K562 (cell line): ENCODE data around the gene VWA7. TPM values are rescaled to one million over a fixed set of nuclear protein-coding genes. Genes with fewer than 3 reads are reported as not detected.
A peak's percentile ranks its signal among the peaks of the same experiment; 100 is the strongest.

Source experiments
- CHD2 ChIP-seq: IDR thresholded peaks from 2 replicates; pipeline ENCODE4 v1.6.1; 2011; ENCODE audit warnings: low read depth, low read length
- HDAC1 ChIP-seq, 2 experiments: fragments of 450-650 bp; IDR thresholded peaks; 2 replicates each; pipeline ENCODE4 v1.6.1; 2016 to 2017; ENCODE audit warnings: inconsistent platforms in 1 of 2, mild to moderate bottlenecking in 1 of 2, moderate library complexity in 1 of 2
- JUND ChIP-seq, 2 experiments: IDR thresholded peaks; 2 replicates in 1 of 2; 3 replicates in 1 of 2; pipeline ENCODE4 v1.6.1; 2011; ENCODE audit warnings: borderline replicate concordance in 2 of 2, low read depth in 2 of 2, low read length in 2 of 2, improper control_type of control experiment in 1 of 2, missing biosample characterization in 1 of 2, missing genetic modification characterization in 1 of 2, missing genetic modification reagents in 1 of 2
- MAFF ChIP-seq: IDR thresholded peaks from 2 replicates; pipeline ENCODE4 v1.6.1; 2012; ENCODE audit warnings: low read length, improper control_type of control experiment
- MAZ ChIP-seq, 2 experiments: fragments of 450-650 bp in 1 of 2; sonication (generic) in 1 of 2; formaldehyde crosslinking; IDR thresholded peaks in 1 of 2; conservative IDR thresholded peaks in 1 of 2; 2 replicates each; pipeline versions ENCODE4 v1.4.0 to v1.5.0; 2020; ENCODE audit warnings: mild to moderate bottlenecking in 1 of 2, missing genetic modification reagents in 1 of 2
- MTF1 ChIP-seq: fragments of 250-450 bp; sonication (Bioruptor Pico); IDR thresholded peaks from 2 replicates; pipeline ENCODE4 v1.9.0; 2021; ENCODE audit warnings: moderate library complexity, mild to moderate bottlenecking, inconsistent platforms, borderline replicate concordance
- NCOA6 ChIP-seq: fragments of 450-650 bp; IDR thresholded peaks from 2 replicates; pipeline ENCODE4 v1.6.1; 2017; ENCODE audit warnings: mild to moderate bottlenecking
- REST ChIP-seq, 2 experiments: fragments of 450-650 bp; formaldehyde crosslinking in 1 of 2; IDR thresholded peaks; 2 replicates each; pipeline versions ENCODE4 v1.4.0 to v1.6.1; 2014 to 2020; ENCODE audit warnings: mild to moderate bottlenecking in 2 of 2, borderline replicate concordance in 1 of 2, low read depth in 1 of 2
- RHOXF2B ChIP-seq: fragments of 250-450 bp; sonication (Bioruptor Pico); conservative IDR thresholded peaks from 2 replicates; pipeline ENCODE4 v1.5.1; 2021
- SAFB ChIP-seq: fragments of 200-400 bp; formaldehyde crosslinking; IDR thresholded peaks from 2 replicates; pipeline ENCODE4 v1.6.1; 2017; ENCODE audit warnings: low read depth, low read length, borderline replicate concordance
- SMARCA4 ChIP-seq: fragments of 450-650 bp; IDR thresholded peaks from 2 replicates; pipeline ENCODE4 v1.6.1; 2016
- ZBTB1 ChIP-seq: sonication (generic); formaldehyde crosslinking; IDR thresholded peaks from 2 replicates; pipeline ENCODE4 v1.8.1; 2023; ENCODE audit warnings: missing genetic modification reagents, low read depth, mild to moderate bottlenecking, borderline replicate concordance
- ZKSCAN3 ChIP-seq: fragments of 250-450 bp; sonication (Bioruptor Pico); IDR thresholded peaks from 2 replicates; pipeline ENCODE4 v1.4.0; 2020
- ZNF239 ChIP-seq: fragments of 250-450 bp; sonication (Bioruptor Pico); IDR thresholded peaks from 2 replicates; pipeline ENCODE4 v1.4.0; 2020; ENCODE audit warnings: mild to moderate bottlenecking
- ZNF584 ChIP-seq: fragments of 200-800 bp; sonication (Bioruptor generic); IDR thresholded peaks from 2 replicates; pipeline ENCODE4 v1.6.1; 2016; ENCODE audit warnings: low read depth, mild to moderate bottlenecking, missing genetic modification characterization, missing compliant biosample characterization
- polyA plus RNA-seq, 8 experiments: library from polyadenylated mRNA; depleted of rRNA in 4 of 8; stranded (reverse) in 5 of 8; unstranded in 3 of 8; fragments of >200 nt; fragmentation: Nextera tagmentation in 2 of 8; fragmentation: Illumina TruSeq in 1 of 8; extraction: Ambion mirVana in 2 of 8; extraction: Trizol in 1 of 8; gene quantifications; 2 replicates each; pipeline versions ENCODE4 v1.2.1 to v1.2.3, GENCODE V29; 2011 to 2014; ENCODE audit warnings: inconsistent platforms in 1 of 8, missing spikeins in 1 of 8
- total RNA-seq, 7 experiments: library from RNA; depleted of rRNA in 6 of 7; stranded (reverse); fragments of >200 nt in 6 of 7; fragmentation: Illumina TruSeq in 2 of 7; extraction: Trizol in 2 of 7; gene quantifications; 2 replicates each; pipeline versions ENCODE4 v1.2.1 to v1.2.3, GENCODE V29; 2011 to 2021; ENCODE audit warnings: low replicate concordance in 1 of 7
- TF ChIP-seq, protein P1 (sequence below), 2 experiments: fragments of 200-800 bp in 1 of 2; sonication (Bioruptor generic) in 1 of 2; sonication (generic) in 1 of 2; formaldehyde crosslinking in 1 of 2; IDR thresholded peaks in 1 of 2; conservative IDR thresholded peaks in 1 of 2; 2 replicates each; pipeline versions ENCODE4 v1.5.0 to v1.6.1; 2016 to 2020; ENCODE audit warnings: missing compliant biosample characterization in 1 of 2, missing genetic modification characterization in 1 of 2, missing genetic modification reagents in 1 of 2
- TF ChIP-seq, protein P2 (sequence below): fragments of 450-650 bp; IDR thresholded peaks from 2 replicates; pipeline ENCODE4 v1.6.1; 2016; ENCODE audit warnings: missing biosample characterization, missing genetic modification characterization

VWA7 gene
- total and polyA plus RNA-seq, 9 of the 15 experiments (the other 6 are each of a cell fraction or from before 2014, with no cell fraction given): 0.18 to 2.9 (median 0.95) TPM

DNA sequence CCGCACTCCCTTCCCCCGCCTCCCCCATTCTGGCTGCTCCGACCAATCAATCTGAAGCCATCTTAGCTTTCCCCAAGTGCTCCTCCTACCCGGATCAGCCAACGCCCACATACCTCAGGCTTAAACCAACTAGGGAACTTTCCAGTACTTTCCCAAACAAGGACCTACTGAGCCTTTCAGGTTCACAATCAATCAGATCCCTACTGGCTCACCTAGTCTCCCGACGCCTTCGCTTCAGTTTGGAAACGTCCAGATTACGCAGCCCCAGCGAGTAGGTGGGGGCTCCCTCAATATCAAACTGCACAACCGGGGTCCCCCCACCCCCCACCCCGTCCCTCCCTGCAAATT, 37.5 kb upstream of the VWA7 start (continued):
- TF ChIP-seq, protein P1, sequence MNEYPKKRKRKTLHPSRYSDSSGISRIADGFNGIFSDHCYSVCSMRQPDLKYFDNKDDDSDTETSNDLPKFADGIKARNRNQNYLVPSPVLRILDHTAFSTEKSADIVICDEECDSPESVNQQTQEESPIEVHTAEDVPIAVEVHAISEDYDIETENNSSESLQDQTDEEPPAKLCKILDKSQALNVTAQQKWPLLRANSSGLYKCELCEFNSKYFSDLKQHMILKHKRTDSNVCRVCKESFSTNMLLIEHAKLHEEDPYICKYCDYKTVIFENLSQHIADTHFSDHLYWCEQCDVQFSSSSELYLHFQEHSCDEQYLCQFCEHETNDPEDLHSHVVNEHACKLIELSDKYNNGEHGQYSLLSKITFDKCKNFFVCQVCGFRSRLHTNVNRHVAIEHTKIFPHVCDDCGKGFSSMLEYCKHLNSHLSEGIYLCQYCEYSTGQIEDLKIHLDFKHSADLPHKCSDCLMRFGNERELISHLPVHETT (CRISPR knock-in tag; conservative IDR thresholded peaks at IDR 0.05 in 1 of 2, IDR thresholded peaks at IDR 0.05 in 1 of 2): peak in 1 of 2 experiments; percentile 79; a peak in 1 of 4 replicates
- TF ChIP-seq SAFB: no peak
- no peak for TF ChIP-seq NCOA6
- peak; percentile 59; the same call in 1 of the 2 replicates for TF ChIP-seq SMARCA4
- TF ChIP-seq RHOXF2B: no peak
- TF ChIP-seq MAZ (CRISPR knock-in tag; conservative IDR thresholded peaks at IDR 0.05 in 1 of 2, IDR thresholded peaks at IDR 0.05 in 1 of 2): peak in 1 of 2 experiments; percentile 69; a peak in 2 of 4 replicates
- peak; percentile 49; the same call in 1 of the 2 replicates for TF ChIP-seq JUND (IDR thresholded peaks at IDR 0.05; ENCODE audit: borderline replicate concordance, low read depth, low read length)
- peak; percentile 35; the same call in 1 of the 3 replicates for TF ChIP-seq JUND (tag; IDR thresholded peaks at IDR 0.05; ENCODE audit: borderline replicate concordance, low read depth, low read length)
- no peak for TF ChIP-seq ZNF239 (CRISPR knock-in tag)
- no peak for TF ChIP-seq MAFF
- TF ChIP-seq CHD2: peak; percentile 69; the same call in 1 of the 2 replicates
- no peak for TF ChIP-seq ZKSCAN3 (CRISPR knock-in tag)
- no peak for TF ChIP-seq MTF1 (CRISPR knock-in tag)
- TF ChIP-seq REST (IDR thresholded peaks at IDR 0.05; ENCODE audit: borderline replicate concordance): no peak
- TF ChIP-seq REST (CRISPR knock-in tag; IDR thresholded peaks at IDR 0.05; ENCODE audit: low read depth): no peak
- no peak for TF ChIP-seq ZNF584 (CRISPR knock-in tag)
- TF ChIP-seq HDAC1 (IDR thresholded peaks at IDR 0.05): 0 out of 4 replicates have a peak, but pooled peaks of 1 of the 2 experiments have one; percentile 79
- TF ChIP-seq ZBTB1 (CRISPR knock-in tag): no peak
- TF ChIP-seq, protein P2, sequence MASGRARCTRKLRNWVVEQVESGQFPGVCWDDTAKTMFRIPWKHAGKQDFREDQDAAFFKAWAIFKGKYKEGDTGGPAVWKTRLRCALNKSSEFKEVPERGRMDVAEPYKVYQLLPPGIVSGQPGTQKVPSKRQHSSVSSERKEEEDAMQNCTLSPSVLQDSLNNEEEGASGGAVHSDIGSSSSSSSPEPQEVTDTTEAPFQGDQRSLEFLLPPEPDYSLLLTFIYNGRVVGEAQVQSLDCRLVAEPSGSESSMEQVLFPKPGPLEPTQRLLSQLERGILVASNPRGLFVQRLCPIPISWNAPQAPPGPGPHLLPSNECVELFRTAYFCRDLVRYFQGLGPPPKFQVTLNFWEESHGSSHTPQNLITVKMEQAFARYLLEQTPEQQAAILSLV: no peak
